ENCODE measurements around the gene XXYLT1. TPM values are rescaled to one million over a fixed set of nuclear protein-coding genes. Genes with fewer than 3 reads are reported as not detected.

The XXYLT1 gene
- total RNA-seq, 1 experiment from 2014 or later = 29.2 TPM

DNA sequence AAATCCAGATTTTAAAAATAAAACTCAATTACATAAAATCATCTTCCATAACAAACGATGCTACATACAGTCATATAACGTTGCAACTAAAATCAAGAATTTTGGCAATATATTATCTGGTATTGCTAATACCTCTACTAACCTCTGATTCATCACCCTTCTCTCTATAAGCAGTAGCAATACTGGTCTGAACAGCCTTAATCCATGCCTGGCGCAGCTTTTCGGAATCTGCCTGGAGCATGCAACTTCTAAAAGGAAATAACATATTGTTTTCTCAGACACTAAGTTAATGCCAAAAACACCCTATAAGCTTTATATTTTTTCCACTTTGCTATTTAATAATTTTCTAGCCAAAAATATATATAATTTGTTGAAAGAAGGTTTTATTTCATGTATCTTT, 35.4 kb upstream of the XXYLT1 start:
- CTCF ChIA-PET = no interaction called here
- H3K36me3 Mint-ChIP-seq (ENCODE audit: insufficient read depth, unreplicated experiment) = peaks cover 15% of the 10 kb centered on the region
- no TSS peak for BruUV-seq (replicated peaks)
- H3K9me3 Mint-ChIP-seq (ENCODE audit: low read depth, unreplicated experiment) = no peaks in the 10 kb centered on the region
- intact Hi-C loops (cut with micrococcal nuclease; ENCODE audit: unreplicated experiment) = loop anchor here (5.0 kb wide), 1 partner anchor 81 kb away; no protein-coding TSS in a partner anchor
- H3K4me3 Mint-ChIP-seq (ENCODE audit: low read depth, unreplicated experiment) = no peak overlapping the region
- H3K27ac Mint-ChIP-seq (ENCODE audit: unreplicated experiment) = no peak overlapping the region
- no peak for DNase-seq
- TF ChIP-seq, protein P1, sequence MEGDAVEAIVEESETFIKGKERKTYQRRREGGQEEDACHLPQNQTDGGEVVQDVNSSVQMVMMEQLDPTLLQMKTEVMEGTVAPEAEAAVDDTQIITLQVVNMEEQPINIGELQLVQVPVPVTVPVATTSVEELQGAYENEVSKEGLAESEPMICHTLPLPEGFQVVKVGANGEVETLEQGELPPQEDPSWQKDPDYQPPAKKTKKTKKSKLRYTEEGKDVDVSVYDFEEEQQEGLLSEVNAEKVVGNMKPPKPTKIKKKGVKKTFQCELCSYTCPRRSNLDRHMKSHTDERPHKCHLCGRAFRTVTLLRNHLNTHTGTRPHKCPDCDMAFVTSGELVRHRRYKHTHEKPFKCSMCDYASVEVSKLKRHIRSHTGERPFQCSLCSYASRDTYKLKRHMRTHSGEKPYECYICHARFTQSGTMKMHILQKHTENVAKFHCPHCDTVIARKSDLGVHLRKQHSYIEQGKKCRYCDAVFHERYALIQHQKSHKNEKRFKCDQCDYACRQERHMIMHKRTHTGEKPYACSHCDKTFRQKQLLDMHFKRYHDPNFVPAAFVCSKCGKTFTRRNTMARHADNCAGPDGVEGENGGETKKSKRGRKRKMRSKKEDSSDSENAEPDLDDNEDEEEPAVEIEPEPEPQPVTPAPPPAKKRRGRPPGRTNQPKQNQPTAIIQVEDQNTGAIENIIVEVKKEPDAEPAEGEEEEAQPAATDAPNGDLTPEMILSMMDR (IDR thresholded peaks at IDR 0.05; ENCODE audit: unreplicated experiment) = no peak
- H3K4me1 Mint-ChIP-seq (ENCODE audit: low read depth, unreplicated experiment) = peaks cover 19% of the 10 kb centered on the region
- H3K27me3 Mint-ChIP-seq (ENCODE audit: unreplicated experiment) = no peaks in the 10 kb centered on the region

- no TSS peak for BruUV-seq (replicated peaks)
- TF ChIP-seq, protein P1 (IDR thresholded peaks at IDR 0.05; ENCODE audit: unreplicated experiment) = no peak
- no peaks in the 10 kb centered on the region for H3K9me3 Mint-ChIP-seq (ENCODE audit: low read depth, unreplicated experiment)
- no peaks in the 10 kb centered on the region for H3K27me3 Mint-ChIP-seq (ENCODE audit: unreplicated experiment)
- CTCF ChIA-PET = interaction anchor here (0.7 to 0.9 kb wide), 2 partner anchors 32 to 174 kb away, joined by 3 read pairs; no protein-coding TSS in a partner anchor
- H3K27ac Mint-ChIP-seq (ENCODE audit: unreplicated experiment) = no peak overlapping the region
- H3K36me3 Mint-ChIP-seq (ENCODE audit: insufficient read depth, unreplicated experiment) = peaks cover 21% of the 10 kb centered on the region
- peaks cover 17% of the 10 kb centered on the region for H3K4me1 Mint-ChIP-seq (ENCODE audit: low read depth, unreplicated experiment)
- DNase-seq = no peak
- no peak overlapping the region for H3K4me3 Mint-ChIP-seq (ENCODE audit: low read depth, unreplicated experiment)
- intact Hi-C loops (cut with micrococcal nuclease; ENCODE audit: unreplicated experiment) = no loop called here
These were observed 31.5 kb upstream of the XXYLT1 start for GRCh38 chr3:195302431-195302830.

DNA sequence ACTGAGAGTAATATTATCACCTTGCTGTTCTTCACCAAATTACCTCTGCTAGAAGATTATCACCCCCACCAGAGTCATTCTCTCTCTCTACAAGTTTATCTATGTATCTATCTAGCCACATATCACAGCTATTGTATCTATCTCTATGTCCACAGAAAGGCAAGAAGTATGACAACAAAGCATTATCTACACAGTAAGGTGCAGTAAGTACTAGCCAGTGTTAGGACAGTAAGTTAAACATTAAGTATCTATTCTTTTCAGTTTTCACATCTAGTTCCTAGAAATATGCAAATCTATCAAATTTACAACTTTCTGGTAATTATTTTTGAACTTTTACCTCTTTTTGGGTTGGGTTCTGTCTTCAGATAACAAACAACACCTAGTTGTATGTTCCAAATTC, 26.5 kb upstream of the XXYLT1 start:
- CTCF ChIA-PET = no interaction called here
- H3K36me3 Mint-ChIP-seq (ENCODE audit: insufficient read depth, unreplicated experiment) = peaks cover 15% of the 10 kb centered on the region
- no peak overlapping the region for H3K4me3 Mint-ChIP-seq (ENCODE audit: low read depth, unreplicated experiment)

GRCh38 chr3:195296662-195297061, 25.7 kb upstream of the XXYLT1 start:
- H3K27ac Mint-ChIP-seq (ENCODE audit: unreplicated experiment) = no peak overlapping the region
- intact Hi-C loops (cut with micrococcal nuclease; ENCODE audit: unreplicated experiment) = no loop called here
- no peak for DNase-seq
- H3K36me3 Mint-ChIP-seq (ENCODE audit: insufficient read depth, unreplicated experiment) = peaks cover 15% of the 10 kb centered on the region
- TF ChIP-seq, protein P1 (IDR thresholded peaks at IDR 0.05; ENCODE audit: unreplicated experiment) = no peak
- no peak overlapping the region for H3K4me3 Mint-ChIP-seq (ENCODE audit: low read depth, unreplicated experiment)
- H3K4me1 Mint-ChIP-seq (ENCODE audit: low read depth, unreplicated experiment) = peaks cover 8% of the 10 kb centered on the region
- CTCF ChIA-PET = interaction anchor here (0.7 kb wide), 1 partner anchor 285 kb away, joined by 3 read pairs; no protein-coding TSS in a partner anchor
- no peaks in the 10 kb centered on the region for H3K9me3 Mint-ChIP-seq (ENCODE audit: low read depth, unreplicated experiment)
- no TSS peak for BruUV-seq (replicated peaks)
- no peaks in the 10 kb centered on the region for H3K27me3 Mint-ChIP-seq (ENCODE audit: unreplicated experiment)

More for the DNA sequence above, 26.5 kb upstream of the XXYLT1 start:
- Mint-ChIP-seq H3K4me1 (ENCODE audit: low read depth, unreplicated experiment) (peaks cover 11% of the 10 kb centered on the region), H3K27ac (ENCODE audit: unreplicated experiment) (no peak overlapping the region), H3K27me3 (ENCODE audit: unreplicated experiment) (no peaks in the 10 kb centered on the region), H3K9me3 (ENCODE audit: low read depth, unreplicated experiment) (no peaks in the 10 kb centered on the region)
- TF ChIP-seq, protein P1 (IDR thresholded peaks at IDR 0.05; ENCODE audit: unreplicated experiment) = no peak
- BruUV-seq (replicated peaks) = no TSS peak
- intact Hi-C loops (cut with micrococcal nuclease; ENCODE audit: unreplicated experiment) = no loop called here
- no peak for DNase-seq
